Left lung (tissue), 10 donors: ENCODE data around the gene CCDC85C. TPM values are rescaled to one million over a fixed set of nuclear protein-coding genes. Genes with fewer than 3 reads are reported as not detected.

Source experiments
- ATAC-seq: fragments of 200-7000 bp; cut with Tn5 transposase; one replicate; pipeline ENCODE4 v1.9.1; 2020; ENCODE audit warnings: moderate library complexity
- DNase-seq, 4 donors: peaks; one replicate each; pipeline ENCODE4 v3.0.0-alpha.2; 2013 to 2020
- H3K27ac ChIP-seq, 2 donors: fragments of 200-600 bp; sonication (generic) in 1 of 2; one replicate each; pipeline versions ENCODE4 v1.5.0 to v1.8.0; 2020 to 2021
- H3K27me3 ChIP-seq, 2 donors: fragments of 200-600 bp; sonication (generic) in 1 of 2; one replicate each; pipeline versions ENCODE4 v1.5.0 to v1.8.0; 2020 to 2021
- H3K36me3 ChIP-seq, 2 donors: fragments of 200-600 bp; sonication (generic) in 1 of 2; one replicate each; pipeline versions ENCODE4 v1.5.0 to v1.8.0; 2020 to 2021
- H3K4me1 ChIP-seq, 2 donors: fragments of 200-600 bp; one replicate each; pipeline ENCODE4 v1.8.0; 2021
- H3K4me3 ChIP-seq, 2 donors: fragments of 200-600 bp; sonication (generic) in 1 of 2; one replicate each; pipeline versions ENCODE4 v1.5.0 to v1.8.0; 2020 to 2021; ENCODE audit warnings: mild to moderate bottlenecking in 1 of 2
- H3K9me3 ChIP-seq, 2 donors: fragments of 200-600 bp; sonication (generic) in 1 of 2; one replicate each; pipeline versions ENCODE4 v1.5.0 to v1.8.0; 2020 to 2021
- intact Hi-C, 2 donors: fragments of 100-400 bp; cut with DNase I; formaldehyde crosslinking; loops; one replicate each; pipeline versions ENCODE4 v1.11.2 to v1.14.2; 2022
- polyA plus RNA-seq, 6 donors: library from polyadenylated mRNA; unstranded; fragments of 120-200 nt; gene quantifications; one replicate each; pipeline ENCODE4 v1.2.1, GENCODE V29; 2013; ENCODE audit not compliant: insufficient read length in 6 of 6
- total RNA-seq, 2 donors: library from RNA; stranded (reverse); fragmentation: NEBNext Ultra II Directional; extraction: Animal tissue kit (Norgen Biotek cat#: 25700); gene quantifications; one replicate each; pipeline ENCODE4 v1.2.1, GENCODE V29; 2021
- TF ChIP-seq, protein P1 (sequence below), 2 donors: fragments of 200-600 bp; sonication (generic) in 1 of 2; IDR thresholded peaks; one replicate each; pipeline versions ENCODE4 v1.5.0 to v1.8.0; 2021; ENCODE audit warnings: antibody characterized with exemption in 2 of 2
- donor health status: DM: no; HTN: yes; CAD: no.
- donor health status: DM: no; HTN: no; CAD: no.

CCDC85C gene
- total and polyA plus RNA-seq, 8 donors, result 6.3 to 19.0 (median 13.2) TPM

DNA sequence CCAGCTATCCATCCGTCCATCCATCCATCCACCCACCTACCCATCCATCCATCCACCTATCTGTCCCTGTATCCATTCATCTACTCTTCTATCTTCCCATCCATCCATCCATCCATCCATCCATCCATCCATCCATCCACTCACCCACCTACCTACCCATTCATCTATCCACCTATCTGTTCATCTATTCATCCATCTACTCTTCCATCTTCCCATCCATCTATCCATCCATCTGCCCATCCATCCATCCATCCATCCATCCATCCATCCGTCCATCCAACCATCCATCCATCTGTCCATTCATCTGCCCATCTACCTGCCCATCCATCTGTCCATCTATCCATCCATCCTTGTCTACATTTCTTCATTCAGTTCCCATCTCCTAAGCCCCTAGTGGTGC is 23.1 kb upstream of the CCDC85C start:
- TF ChIP-seq, protein P1, sequence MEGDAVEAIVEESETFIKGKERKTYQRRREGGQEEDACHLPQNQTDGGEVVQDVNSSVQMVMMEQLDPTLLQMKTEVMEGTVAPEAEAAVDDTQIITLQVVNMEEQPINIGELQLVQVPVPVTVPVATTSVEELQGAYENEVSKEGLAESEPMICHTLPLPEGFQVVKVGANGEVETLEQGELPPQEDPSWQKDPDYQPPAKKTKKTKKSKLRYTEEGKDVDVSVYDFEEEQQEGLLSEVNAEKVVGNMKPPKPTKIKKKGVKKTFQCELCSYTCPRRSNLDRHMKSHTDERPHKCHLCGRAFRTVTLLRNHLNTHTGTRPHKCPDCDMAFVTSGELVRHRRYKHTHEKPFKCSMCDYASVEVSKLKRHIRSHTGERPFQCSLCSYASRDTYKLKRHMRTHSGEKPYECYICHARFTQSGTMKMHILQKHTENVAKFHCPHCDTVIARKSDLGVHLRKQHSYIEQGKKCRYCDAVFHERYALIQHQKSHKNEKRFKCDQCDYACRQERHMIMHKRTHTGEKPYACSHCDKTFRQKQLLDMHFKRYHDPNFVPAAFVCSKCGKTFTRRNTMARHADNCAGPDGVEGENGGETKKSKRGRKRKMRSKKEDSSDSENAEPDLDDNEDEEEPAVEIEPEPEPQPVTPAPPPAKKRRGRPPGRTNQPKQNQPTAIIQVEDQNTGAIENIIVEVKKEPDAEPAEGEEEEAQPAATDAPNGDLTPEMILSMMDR (IDR thresholded peaks at IDR 0.05), result no peak

DNA sequence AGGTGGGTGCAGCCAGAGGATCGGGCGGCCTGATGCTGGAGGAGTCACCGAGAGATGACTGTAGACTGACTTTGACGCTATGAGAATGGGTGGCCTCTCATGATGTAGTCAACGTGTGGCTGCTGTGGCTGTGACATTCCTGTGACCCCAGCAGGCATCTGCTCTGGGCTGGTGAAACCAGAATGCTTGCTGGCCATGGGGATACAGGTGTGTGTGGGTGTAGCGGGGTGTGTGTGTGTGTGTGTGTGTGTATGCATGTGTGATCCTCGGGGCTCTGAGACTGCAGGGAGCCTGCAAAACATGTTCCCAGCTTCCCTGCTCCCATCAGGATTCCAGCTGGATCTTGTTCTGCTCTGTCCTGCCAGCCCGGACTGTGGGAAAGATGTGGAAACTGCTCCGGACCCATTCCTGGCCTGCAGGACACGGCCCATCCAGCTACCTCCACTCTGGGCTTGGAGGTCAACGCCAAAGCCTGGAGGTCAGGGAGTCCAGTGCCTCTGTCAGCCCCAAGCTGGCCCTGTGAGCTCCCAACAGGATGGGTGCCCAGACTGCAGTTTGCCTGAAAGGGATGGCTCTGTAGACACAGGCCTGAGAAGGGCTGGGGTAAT is 22.1 kb upstream of the CCDC85C start:
- TF ChIP-seq, protein P1 (IDR thresholded peaks at IDR 0.05), result no peak
- H3K4me1 ChIP-seq, result peaks cover 0 to 4% of the 10 kb centered on the region in 2 donors
- no peak overlapping the region for H3K4me3 ChIP-seq
- H3K36me3 ChIP-seq, result no peaks in the 10 kb centered on the region
- H3K9me3 ChIP-seq, result no peaks in the 10 kb centered on the region
- H3K27ac ChIP-seq, result no peak overlapping the region
- intact Hi-C loops, result loop anchor here (5.0 to 10.0 kb wide), 3 partner anchors 61 to 109 kb away; no protein-coding TSS in a partner anchor
- DNase-seq, result no peak
- H3K27me3 ChIP-seq, result no peaks in the 10 kb centered on the region
- ATAC-seq, result no peak

More for the DNA sequence above, 23.1 kb upstream of the CCDC85C start:
- DNase-seq (no peak), ATAC-seq (no peak)
- H3K9me3 ChIP-seq, result no peaks in the 10 kb centered on the region
- H3K36me3 ChIP-seq, result no peaks in the 10 kb centered on the region
- H3K27ac ChIP-seq, result no peak overlapping the region
- intact Hi-C loops, result loop anchor here (5.0 to 10.0 kb wide), 3 partner anchors 62 to 110 kb away; no protein-coding TSS in a partner anchor
- H3K27me3 ChIP-seq, result no peaks in the 10 kb centered on the region
- peaks cover 0 to 4% of the 10 kb centered on the region in 2 donors for H3K4me1 ChIP-seq
- H3K4me3 ChIP-seq, result no peak overlapping the region

DNA sequence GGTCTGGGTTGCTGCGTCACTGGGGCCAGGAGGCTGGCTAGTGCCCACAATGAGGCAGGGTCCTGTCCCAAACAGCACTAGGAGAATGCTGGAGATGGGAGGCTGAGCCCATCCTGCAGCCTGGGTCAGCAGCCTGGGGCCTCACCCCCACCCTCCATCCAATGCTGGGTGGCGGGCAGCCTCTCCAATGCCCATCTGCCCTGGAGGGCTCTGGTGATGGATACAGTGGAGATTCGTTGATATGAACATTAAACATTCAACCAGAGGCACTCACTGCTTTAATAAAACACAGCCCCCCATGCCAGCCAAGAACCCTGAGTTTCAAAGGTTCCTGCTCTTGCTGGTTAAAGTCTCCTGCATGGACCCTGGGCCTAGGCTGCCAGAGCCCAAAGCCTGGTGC is 21.5 kb upstream of the CCDC85C start:
- intact Hi-C loops, result loop anchor here (5.0 to 10.0 kb wide), 3 partner anchors 61 to 108 kb away; no protein-coding TSS in a partner anchor
- Histone ChIP-seq H3K4me3 (no peak overlapping the region), H3K9me3 (no peaks in the 10 kb centered on the region), H3K4me1 (peaks cover 0 to 5% of the 10 kb centered on the region in 2 donors), H3K27ac (no peak overlapping the region), H3K27me3 (peaks cover 0 to 4% of the 10 kb centered on the region in 2 donors), H3K36me3 (no peaks in the 10 kb centered on the region)
- TF ChIP-seq, protein P1 (IDR thresholded peaks at IDR 0.05), result no peak
- DNase-seq, result no peak
- ATAC-seq, result no peak

DNA sequence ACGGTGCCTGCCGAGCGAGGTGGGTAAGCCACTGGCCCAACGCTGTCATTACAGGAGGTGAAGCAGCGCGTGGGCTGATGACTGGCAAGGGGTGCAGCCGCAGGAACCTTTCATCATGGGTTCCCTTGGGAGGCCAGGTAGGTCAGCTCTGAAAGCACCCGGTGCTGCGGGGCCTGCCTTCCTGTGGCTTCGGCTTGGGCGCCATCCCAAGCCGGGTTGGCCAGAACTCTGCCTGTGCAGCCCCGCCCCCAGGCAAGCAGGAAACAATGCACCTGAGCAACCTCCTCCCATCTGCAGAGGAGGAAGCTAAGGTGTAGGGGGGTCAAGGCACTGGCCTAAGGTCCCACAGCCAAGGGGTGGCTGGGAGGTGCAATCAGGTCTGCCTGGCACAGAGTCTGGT is 21.0 kb upstream of the CCDC85C start:
- no peak for DNase-seq
- Histone ChIP-seq H3K36me3 (no peaks in the 10 kb centered on the region), H3K4me3 (no peak overlapping the region), H3K4me1 (peaks cover 0 to 8% of the 10 kb centered on the region in 2 donors), H3K27me3 (peaks cover 0 to 8% of the 10 kb centered on the region in 2 donors), H3K9me3 (no peaks in the 10 kb centered on the region), H3K27ac (no peak overlapping the region)
- no peak for ATAC-seq
- intact Hi-C loops, result loop anchor here (5.0 to 10.0 kb wide), 3 partner anchors 60 to 108 kb away; no protein-coding TSS in a partner anchor
- TF ChIP-seq, protein P1 (IDR thresholded peaks at IDR 0.05), result no peak

DNA sequence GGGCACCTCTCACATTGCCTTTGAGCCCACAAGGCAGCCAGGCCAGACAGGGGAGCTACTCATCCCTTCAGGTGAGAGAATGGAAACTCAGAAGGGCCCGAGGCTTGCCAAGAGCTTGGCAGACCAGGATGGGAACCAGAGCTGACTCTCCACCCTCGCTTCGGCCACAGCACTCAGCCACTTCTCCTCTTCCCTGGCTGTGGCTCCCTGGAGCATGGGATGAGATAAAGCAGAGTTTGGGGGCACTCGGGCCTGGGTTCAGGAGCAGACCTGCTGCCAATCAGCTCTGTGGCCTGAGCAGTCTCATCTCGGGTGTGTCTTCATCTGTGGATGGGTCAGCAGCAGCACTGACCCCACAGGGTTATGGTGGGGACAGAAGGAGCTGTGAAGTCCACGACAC is 20.0 kb upstream of the CCDC85C start:
- Histone ChIP-seq H3K4me3 (no peak overlapping the region), H3K36me3 (no peaks in the 10 kb centered on the region), H3K9me3 (no peaks in the 10 kb centered on the region), H3K4me1 (peaks cover 0 to 8% of the 10 kb centered on the region in 2 donors), H3K27ac (no peak overlapping the region), H3K27me3 (peaks cover 0 to 8% of the 10 kb centered on the region in 2 donors)
- no peak for DNase-seq
- no peak for ATAC-seq
- TF ChIP-seq, protein P1 (IDR thresholded peaks at IDR 0.05), result no peak
- intact Hi-C loops, result loop anchor here (10.0 kb wide), 2 partner anchors 59 to 99 kb away; no protein-coding TSS in a partner anchor
